ENCODE data around the gene GABRG3. TPM values are rescaled to one million over a fixed set of nuclear protein-coding genes. Genes with fewer than 3 reads are reported as not detected.

The GABRG3 gene
- total and polyA plus RNA-seq, 2 experiments from 2014 or later = 0.10 to 1.4 TPM

- Mint-ChIP-seq H3K4me3 (no peak overlapping the region), H3K9me3 (peaks cover 3% of the 10 kb centered on the region; the same call in 2 of the 3 replicates), H3K27ac (no peak overlapping the region), H3K36me3 (ENCODE audit: low read depth) (no peaks in the 10 kb centered on the region), H3K4me1 (peaks cover 29% of the 10 kb centered on the region), H3K27me3 (ENCODE audit: insufficient read depth, low read depth, poor library complexity) (peaks cover 5% of the 10 kb centered on the region)
- H3K27ac ChIP-seq (ENCODE audit: low read depth) = no peak overlapping the region
- no peaks in the 10 kb centered on the region for H3K27me3 ChIP-seq (ENCODE audit: insufficient read depth)
- H3K4me3 ChIP-seq = no peak overlapping the region
- H3K79me2 ChIP-seq (replicated peaks; ENCODE audit: insufficient read depth) = no peaks in the 10 kb centered on the region
- H2AFZ ChIP-seq = peak overlapping the region; percentile 86; the same call in 1 of the 2 replicates
- no peak for DNase-seq (ENCODE audit: low spot score)
- no peaks in the 10 kb centered on the region for H3K36me3 ChIP-seq (ENCODE audit: insufficient read depth)
- TF ChIP-seq ZNF462 (CRISPR knock-in tag; IDR thresholded peaks at IDR 0.05) = no peak
- TF ChIP-seq STAT1 (IDR thresholded peaks at IDR 0.05; ENCODE audit: unreplicated experiment) = no peak
- H3F3A ChIP-seq (replicated peaks; ENCODE audit: low read depth) = no peaks in the 10 kb centered on the region
- no peak overlapping the region for H3K4me2 ChIP-seq
- H4K20me1 ChIP-seq (replicated peaks; ENCODE audit: insufficient read depth) = no peaks in the 10 kb centered on the region
- peak; percentile 81 for ATAC-seq
- H3K4me1 ChIP-seq (ENCODE audit: insufficient read depth) = peaks cover 8% of the 10 kb centered on the region
- peaks cover 11% of the 10 kb centered on the region for H3K9me2 ChIP-seq (ENCODE audit: insufficient read depth)
Measured at GRCh38 chr15:27491666-27492621, 521.0 kb downstream of the GABRG3 start.

- Histone ChIP-seq H3K4me2 (no peak overlapping the region), H3K27ac (ENCODE audit: low read depth) (no peak overlapping the region), H2AFZ (no peak overlapping the region), H3K9me2 (ENCODE audit: insufficient read depth) (peaks cover 10% of the 10 kb centered on the region), H3K4me3 (no peak overlapping the region), H3F3A (replicated peaks; ENCODE audit: low read depth) (no peaks in the 10 kb centered on the region), H3K36me3 (ENCODE audit: insufficient read depth) (no peaks in the 10 kb centered on the region), H3K79me2 (replicated peaks; ENCODE audit: insufficient read depth) (no peaks in the 10 kb centered on the region), H3K4me1 (ENCODE audit: insufficient read depth) (peaks cover 26% of the 10 kb centered on the region), H3K27me3 (ENCODE audit: insufficient read depth) (no peaks in the 10 kb centered on the region), H4K20me1 (replicated peaks; ENCODE audit: insufficient read depth) (no peaks in the 10 kb centered on the region)
- ATAC-seq = peak; percentile 63
- Mint-ChIP-seq H3K27ac (no peak overlapping the region), H3K36me3 (ENCODE audit: low read depth) (no peaks in the 10 kb centered on the region), H3K4me1 (peaks cover 41% of the 10 kb centered on the region), H3K27me3 (ENCODE audit: insufficient read depth, low read depth, poor library complexity) (peaks cover 2% of the 10 kb centered on the region), H3K4me3 (no peak overlapping the region), H3K9me3 (no peaks in the 10 kb centered on the region; the same call in 2 of the 3 replicates)
- DNase-seq (ENCODE audit: low spot score) = peak; percentile 23
- TF ChIP-seq EZH2 (IDR thresholded peaks at IDR 0.05; ENCODE audit: low read depth, unreplicated experiment) = no peak
- TF ChIP-seq POLR2AphosphoS5 (IDR thresholded peaks at IDR 0.05; ENCODE audit: low read depth) = no peak
- TF ChIP-seq ZNF331 (CRISPR knock-in tag; IDR thresholded peaks at IDR 0.05; ENCODE audit: low read depth) = no peak
- TF ChIP-seq REST (IDR thresholded peaks at IDR 0.05; ENCODE audit: unreplicated experiment) = no peak
- no peak for TF ChIP-seq ZNF114 (CRISPR knock-in tag; IDR thresholded peaks at IDR 0.05)
- TF ChIP-seq STAT1 (IDR thresholded peaks at IDR 0.05; ENCODE audit: unreplicated experiment) = no peak
Measured at GRCh38 chr15:27495963-27496459, 525.0 kb downstream of the GABRG3 start.

Data from GM23338 (cell line).